Astrocyte (in vitro differentiated cells and primary cell): ENCODE measurements around the gene TSR3.

ENCODE experiments used
- EZH2 ChIP-seq: IDR thresholded peaks from 2 replicates; pipeline ENCODE4 v1.6.1; 2012; ENCODE audit warnings: mild to moderate bottlenecking, low read length, inconsistent platforms; ENCODE audit not compliant: insufficient read depth
- TF ChIP-seq, protein P1 (sequence below): IDR thresholded peaks from 2 replicates; pipeline ENCODE4 v1.5.1; 2011; ENCODE audit warnings: low read depth, mild to moderate bottlenecking, inconsistent platforms, low read length, moderate library complexity; ENCODE audit not compliant: insufficient read depth

DNA sequence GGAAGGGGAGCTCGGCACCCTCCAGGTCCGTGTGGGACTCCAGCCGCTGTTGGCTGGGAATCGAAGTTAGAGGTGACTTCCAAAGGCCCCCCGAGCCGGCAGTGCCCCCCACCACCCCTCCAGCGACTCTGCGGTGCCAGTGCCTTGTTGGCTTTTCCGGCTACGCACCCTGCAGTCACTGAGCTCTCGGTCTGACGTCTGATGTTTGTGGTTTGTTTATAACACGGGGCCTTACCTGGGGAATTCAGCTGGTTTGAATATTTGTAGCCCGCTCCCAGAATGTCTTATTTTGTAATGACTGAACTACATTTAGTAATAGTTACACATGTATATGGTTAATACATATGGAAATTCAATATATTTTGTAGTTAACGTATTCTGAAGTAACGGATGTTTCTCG lies 25.3 kb downstream of the TSR3 start:
- TF ChIP-seq, protein P1, sequence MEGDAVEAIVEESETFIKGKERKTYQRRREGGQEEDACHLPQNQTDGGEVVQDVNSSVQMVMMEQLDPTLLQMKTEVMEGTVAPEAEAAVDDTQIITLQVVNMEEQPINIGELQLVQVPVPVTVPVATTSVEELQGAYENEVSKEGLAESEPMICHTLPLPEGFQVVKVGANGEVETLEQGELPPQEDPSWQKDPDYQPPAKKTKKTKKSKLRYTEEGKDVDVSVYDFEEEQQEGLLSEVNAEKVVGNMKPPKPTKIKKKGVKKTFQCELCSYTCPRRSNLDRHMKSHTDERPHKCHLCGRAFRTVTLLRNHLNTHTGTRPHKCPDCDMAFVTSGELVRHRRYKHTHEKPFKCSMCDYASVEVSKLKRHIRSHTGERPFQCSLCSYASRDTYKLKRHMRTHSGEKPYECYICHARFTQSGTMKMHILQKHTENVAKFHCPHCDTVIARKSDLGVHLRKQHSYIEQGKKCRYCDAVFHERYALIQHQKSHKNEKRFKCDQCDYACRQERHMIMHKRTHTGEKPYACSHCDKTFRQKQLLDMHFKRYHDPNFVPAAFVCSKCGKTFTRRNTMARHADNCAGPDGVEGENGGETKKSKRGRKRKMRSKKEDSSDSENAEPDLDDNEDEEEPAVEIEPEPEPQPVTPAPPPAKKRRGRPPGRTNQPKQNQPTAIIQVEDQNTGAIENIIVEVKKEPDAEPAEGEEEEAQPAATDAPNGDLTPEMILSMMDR: no peak
- no peak for TF ChIP-seq EZH2
